ENCODE results near the gene OSBPL3. TPM values are rescaled to one million over a fixed set of nuclear protein-coding genes. Genes with fewer than 3 reads are reported as not detected.

Gene OSBPL3
- polyA plus RNA-seq, 1 donor (not counting 4 experiments of a cell fraction or from before 2014, with no cell fraction given), result 34.0 TPM

DNA sequence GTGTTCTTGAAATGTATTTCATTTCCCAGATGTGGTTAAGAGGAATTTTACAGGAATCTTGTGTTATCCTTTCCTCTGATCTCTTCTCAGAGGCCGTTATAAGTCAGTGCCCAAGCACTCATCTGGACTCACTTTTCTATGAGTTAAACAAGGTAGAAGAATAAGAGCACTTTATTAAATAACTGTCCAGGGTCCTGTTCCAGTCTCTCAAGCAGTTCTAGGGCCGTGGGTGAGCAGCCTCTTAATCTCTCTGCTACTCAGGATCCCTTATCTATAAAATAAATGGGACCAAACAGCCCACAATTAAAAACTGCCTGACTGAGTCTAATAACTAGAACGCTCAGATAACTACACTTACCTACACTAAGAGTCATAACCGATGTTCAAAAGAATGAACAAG, 111.2 kb downstream of the OSBPL3 start:
- H3K9me1 ChIP-seq (ENCODE audit: control insufficient read depth, extremely low read depth, insufficient read depth, low read length), result no peaks in the 10 kb centered on the region
- dilution Hi-C loops (cut with MboI; ENCODE audit: extremely low pct_ligation_motif_present, low sequenced_read_pairs), result no loop called here
- H3K36me3 ChIP-seq (ENCODE audit: control insufficient read depth in 2 of 2, extremely low read depth in 1 of 2, insufficient read depth in 2 of 2, low read length in 2 of 2), result peaks cover 24 to 40% of the 10 kb centered on the region in 2 experiments
- no peak overlapping the region for H2AFZ ChIP-seq (ENCODE audit: control insufficient read depth, low read length)
- H4K20me1 ChIP-seq (ENCODE audit: control insufficient read depth, extremely low read depth, insufficient read depth, low read length), result no peaks in the 10 kb centered on the region
- no peak overlapping the region for H3K9ac ChIP-seq (ENCODE audit: control insufficient read depth, extremely low read depth, insufficient read depth, low read length)
- no peak overlapping the region for H3K27ac ChIP-seq (ENCODE audit: control insufficient read depth, insufficient read depth, low read length)
- H3K4me3 ChIP-seq (ENCODE audit: control insufficient read depth in 2 of 3, extremely low read depth in 1 of 3, insufficient read depth in 2 of 3, low read depth in 1 of 3, low read length in 3 of 3), result no peak overlapping the region
- no peak overlapping the region for H3K4me2 ChIP-seq (ENCODE audit: control insufficient read depth, extremely low read depth, insufficient read depth, low read depth, low read length)
- TF ChIP-seq, protein P1, sequence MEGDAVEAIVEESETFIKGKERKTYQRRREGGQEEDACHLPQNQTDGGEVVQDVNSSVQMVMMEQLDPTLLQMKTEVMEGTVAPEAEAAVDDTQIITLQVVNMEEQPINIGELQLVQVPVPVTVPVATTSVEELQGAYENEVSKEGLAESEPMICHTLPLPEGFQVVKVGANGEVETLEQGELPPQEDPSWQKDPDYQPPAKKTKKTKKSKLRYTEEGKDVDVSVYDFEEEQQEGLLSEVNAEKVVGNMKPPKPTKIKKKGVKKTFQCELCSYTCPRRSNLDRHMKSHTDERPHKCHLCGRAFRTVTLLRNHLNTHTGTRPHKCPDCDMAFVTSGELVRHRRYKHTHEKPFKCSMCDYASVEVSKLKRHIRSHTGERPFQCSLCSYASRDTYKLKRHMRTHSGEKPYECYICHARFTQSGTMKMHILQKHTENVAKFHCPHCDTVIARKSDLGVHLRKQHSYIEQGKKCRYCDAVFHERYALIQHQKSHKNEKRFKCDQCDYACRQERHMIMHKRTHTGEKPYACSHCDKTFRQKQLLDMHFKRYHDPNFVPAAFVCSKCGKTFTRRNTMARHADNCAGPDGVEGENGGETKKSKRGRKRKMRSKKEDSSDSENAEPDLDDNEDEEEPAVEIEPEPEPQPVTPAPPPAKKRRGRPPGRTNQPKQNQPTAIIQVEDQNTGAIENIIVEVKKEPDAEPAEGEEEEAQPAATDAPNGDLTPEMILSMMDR (optimal IDR thresholded peaks at IDR 0.05 in 1 of 3, IDR thresholded peaks at IDR 0.05 in 1 of 3, conservative IDR thresholded peaks at IDR 0.05 in 1 of 3; ENCODE audit: extremely low read depth in 1 of 3, insufficient read depth in 2 of 3, low read length in 3 of 3), result no peak
- TF ChIP-seq EZH2 (IDR thresholded peaks at IDR 0.05; ENCODE audit: low read length), result no peak
- FAIRE-seq (no peak), DNase-seq (ENCODE audit: low read depth, low spot score) (no peak)
- H3K79me2 ChIP-seq (ENCODE audit: control insufficient read depth, insufficient read depth, low read length), result peaks cover 4% of the 10 kb centered on the region
- no peaks in the 10 kb centered on the region for H3K9me3 ChIP-seq (ENCODE audit: control insufficient read depth, low read depth, low read length)
- H3K27me3 ChIP-seq (ENCODE audit: control insufficient read depth, extremely low read depth, insufficient read depth, low read length), result no peaks in the 10 kb centered on the region
- H3K4me1 ChIP-seq (ENCODE audit: control insufficient read depth, extremely low read depth, insufficient read depth, low read length), result no peaks in the 10 kb centered on the region

DNA sequence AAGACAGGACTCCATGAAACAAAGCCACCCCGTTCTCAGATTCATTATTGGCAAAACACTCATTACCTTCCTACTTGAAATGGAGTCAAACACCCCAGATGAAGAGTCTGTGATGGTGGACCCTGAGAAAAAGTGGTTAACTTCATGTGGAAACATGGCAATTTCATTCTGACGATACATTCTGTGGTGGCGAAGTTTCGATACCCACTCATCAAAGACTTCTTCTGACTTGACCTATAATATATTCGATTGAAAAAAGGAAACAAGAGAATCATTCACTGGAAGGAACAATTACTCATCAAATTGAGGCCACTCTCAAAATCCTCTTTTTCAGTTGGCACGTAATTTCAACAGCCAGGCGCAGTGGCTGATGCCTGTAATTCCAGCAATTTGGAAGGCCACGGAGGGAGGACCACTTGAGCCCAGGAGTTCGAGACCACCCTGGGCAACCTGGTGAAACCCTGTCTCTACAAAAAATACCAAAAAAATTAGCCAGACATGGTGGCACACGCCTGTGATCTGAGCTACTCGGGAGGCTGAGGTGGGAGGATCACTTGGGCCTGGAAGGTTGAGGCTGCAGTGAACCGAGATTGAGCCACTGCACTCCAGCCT, 113.9 kb downstream of the OSBPL3 start:
- no peak for DNase-seq (ENCODE audit: low read depth, low spot score)
- Histone ChIP-seq H4K20me1 (ENCODE audit: control insufficient read depth, extremely low read depth, insufficient read depth, low read length) (no peaks in the 10 kb centered on the region), H3K4me2 (ENCODE audit: control insufficient read depth, extremely low read depth, insufficient read depth, low read depth, low read length) (no peak overlapping the region), H2AFZ (ENCODE audit: control insufficient read depth, low read length) (no peak overlapping the region), H3K4me3 (ENCODE audit: control insufficient read depth in 2 of 3, extremely low read depth in 1 of 3, insufficient read depth in 2 of 3, low read depth in 1 of 3, low read length in 3 of 3) (no peak overlapping the region), H3K36me3 (ENCODE audit: control insufficient read depth in 2 of 2, extremely low read depth in 1 of 2, insufficient read depth in 2 of 2, low read length in 2 of 2) (peaks cover 19 to 54% of the 10 kb centered on the region in 2 experiments), H3K9ac (ENCODE audit: control insufficient read depth, extremely low read depth, insufficient read depth, low read length) (no peak overlapping the region), H3K79me2 (ENCODE audit: control insufficient read depth, insufficient read depth, low read length) (no peaks in the 10 kb centered on the region), H3K27me3 (ENCODE audit: control insufficient read depth, extremely low read depth, insufficient read depth, low read length) (no peaks in the 10 kb centered on the region), H3K9me3 (ENCODE audit: control insufficient read depth, low read depth, low read length) (no peaks in the 10 kb centered on the region), H3K9me1 (ENCODE audit: control insufficient read depth, extremely low read depth, insufficient read depth, low read length) (no peaks in the 10 kb centered on the region), H3K27ac (ENCODE audit: control insufficient read depth, insufficient read depth, low read length) (no peak overlapping the region), H3K4me1 (ENCODE audit: control insufficient read depth, extremely low read depth, insufficient read depth, low read length) (no peaks in the 10 kb centered on the region)
- no peak for FAIRE-seq
- dilution Hi-C loops (cut with MboI; ENCODE audit: extremely low pct_ligation_motif_present, low sequenced_read_pairs), result no loop called here
- no peak for TF ChIP-seq EZH2 (IDR thresholded peaks at IDR 0.05; ENCODE audit: low read length)
- TF ChIP-seq, protein P1 (optimal IDR thresholded peaks at IDR 0.05 in 1 of 3, IDR thresholded peaks at IDR 0.05 in 1 of 3, conservative IDR thresholded peaks at IDR 0.05 in 1 of 3; ENCODE audit: extremely low read depth in 1 of 3, insufficient read depth in 2 of 3, low read length in 3 of 3), result no peak
